Kidney epithelial cell (primary cell): ENCODE data around the gene ARSG. TPM values are rescaled to one million over a fixed set of nuclear protein-coding genes. Genes with fewer than 3 reads are reported as not detected.
"Not testable (repeated sequence)": the region's sequence is repeated elsewhere in the genome, so short reads cannot be mapped to it uniquely, and the experiment has no call there.

Source experiments
- DNase-seq: peaks from one replicate; pipeline ENCODE4 v3.0.0-alpha.2; 2010; ENCODE audit warnings: low read depth
- H3K27me3 ChIP-seq: 2 replicates; pipeline ENCODE4 v1.6.0; 2011; ENCODE audit warnings: low read length; ENCODE audit not compliant: control insufficient read depth, insufficient read depth
- H3K36me3 ChIP-seq: 2 replicates; pipeline ENCODE4 v1.5.1; 2011; ENCODE audit warnings: low read length; ENCODE audit not compliant: control insufficient read depth, insufficient read depth
- H3K4me3 ChIP-seq: 2 replicates; pipeline ENCODE4 v1.5.1; 2011; ENCODE audit warnings: low read depth, mild to moderate bottlenecking, control low read depth, low read length
- CTCF ChIP-seq: IDR thresholded peaks from 2 replicates; pipeline ENCODE4 v1.5.1; 2011; ENCODE audit warnings: mild to moderate bottlenecking, moderate library complexity, low read length, control low read depth, inconsistent platforms; ENCODE audit not compliant: insufficient read depth, poor library complexity, severe bottlenecking
- total RNA-seq: library from RNA; depleted of rRNA; stranded (reverse); fragments of >200 nt; gene quantifications from 2 replicates; pipeline ENCODE4 v1.2.3, GENCODE V29; 2015

The ARSG gene
- total RNA-seq, 1 donor from 2014 or later: 2.9 TPM

- H3K27me3 ChIP-seq: no peaks in the 10 kb centered on the region
- no peaks in the 10 kb centered on the region for H3K36me3 ChIP-seq
- no peak for TF ChIP-seq CTCF
- no peak overlapping the region for H3K4me3 ChIP-seq
- DNase-seq: no peak
Measured at GRCh38 chr17:68344701-68345136, 53.4 kb downstream of the ARSG start.

DNA sequence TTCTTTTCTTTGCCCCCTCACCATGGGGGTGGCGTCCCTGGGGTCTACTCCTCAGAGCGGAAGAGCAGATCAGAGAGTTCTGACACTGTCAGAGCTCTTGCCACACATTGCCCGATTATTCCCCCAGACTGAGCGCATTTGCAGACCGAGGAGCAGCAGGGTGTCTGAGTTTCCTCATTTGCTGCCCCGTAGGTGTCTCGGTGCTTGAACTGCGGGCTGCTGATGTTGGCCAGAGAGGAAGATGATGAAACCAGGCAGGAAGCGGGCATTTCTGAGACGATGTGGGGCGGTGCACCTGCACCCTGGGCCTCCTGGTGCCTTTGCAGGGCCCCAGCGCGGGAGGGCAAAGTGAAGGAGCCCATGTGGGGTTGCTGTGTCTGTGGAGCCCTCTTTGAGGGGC lies 55.2 kb downstream of the ARSG start:
- Histone ChIP-seq H3K4me3 (no peak overlapping the region), H3K27me3 (no peaks in the 10 kb centered on the region), H3K36me3 (no peaks in the 10 kb centered on the region)
- TF ChIP-seq CTCF: no peak
- no peak for DNase-seq

DNA sequence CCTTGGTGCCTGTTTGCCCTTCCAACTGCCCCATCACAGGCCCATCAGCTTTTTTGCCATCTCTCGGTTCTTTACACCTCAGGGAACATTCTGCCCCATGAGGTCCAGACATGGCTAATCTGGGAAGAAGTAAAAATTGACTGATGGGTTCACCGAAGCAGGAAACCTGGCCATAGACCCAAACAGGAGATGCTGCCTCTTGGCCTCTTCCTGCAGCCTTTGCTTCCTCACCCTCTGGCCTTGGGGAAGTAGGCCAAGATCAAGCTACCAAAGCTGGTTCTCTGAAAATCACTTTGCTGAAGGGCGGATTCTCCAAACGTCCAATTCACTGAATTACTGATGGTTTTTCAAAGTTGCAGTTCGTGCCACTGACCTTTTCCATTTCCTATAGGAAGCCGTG lies 56.1 kb downstream of the ARSG start:
- H3K4me3 ChIP-seq: no peak overlapping the region
- no peak for TF ChIP-seq CTCF
- no peak for DNase-seq
- H3K36me3 ChIP-seq: no peaks in the 10 kb centered on the region
- no peaks in the 10 kb centered on the region for H3K27me3 ChIP-seq

- H3K4me3 ChIP-seq: no peak overlapping the region
- no peak for DNase-seq
- TF ChIP-seq CTCF: no peak
- no peaks in the 10 kb centered on the region for H3K27me3 ChIP-seq
- H3K36me3 ChIP-seq: no peaks in the 10 kb centered on the region
Measured at GRCh38 chr17:68349157-68349556, 57.9 kb downstream of the ARSG start.

DNA sequence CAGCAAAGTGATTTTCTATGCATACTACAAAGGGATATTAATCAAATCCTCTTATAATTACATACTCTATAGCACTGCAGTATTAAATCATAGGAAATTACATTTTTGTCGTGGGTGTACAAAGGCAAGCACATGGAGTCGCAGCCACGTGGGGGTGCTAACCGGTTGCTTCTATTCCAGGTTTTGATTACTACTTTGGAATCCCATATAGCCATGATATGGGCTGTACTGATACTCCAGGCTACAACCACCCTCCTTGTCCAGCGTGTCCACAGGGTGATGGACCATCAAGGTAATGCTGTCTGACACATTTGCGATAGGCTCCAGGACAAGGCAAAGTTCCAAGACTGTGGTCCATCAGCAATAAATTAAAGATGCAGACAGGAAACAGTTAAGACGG lies 60.1 kb downstream of the ARSG start:
- Histone ChIP-seq H3K27me3 (no peaks in the 10 kb centered on the region), H3K4me3 (no peak overlapping the region), H3K36me3 (no peaks in the 10 kb centered on the region)
- no peak for DNase-seq
- no peak for TF ChIP-seq CTCF

GRCh38 chr17:68352041-68352440 lies 60.7 kb downstream of the ARSG start:
- Histone ChIP-seq H3K4me3 (no peak overlapping the region), H3K36me3 (no peaks in the 10 kb centered on the region), H3K27me3 (no peaks in the 10 kb centered on the region)
- TF ChIP-seq CTCF: no peak
- DNase-seq: no peak

- DNase-seq, H3K27me3 ChIP-seq, H3K36me3 ChIP-seq, H3K4me3 ChIP-seq: not testable (repeated sequence)
Measured at GRCh38 chr17:68352671-68353070, 61.4 kb downstream of the ARSG start.
